ENCODE measurements around the gene SLC35E1.
"Not testable (repeated sequence)": the region's sequence is repeated elsewhere in the genome, so short reads cannot be mapped to it uniquely, and the experiment has no call there.

SLC35E1 gene

DNA sequence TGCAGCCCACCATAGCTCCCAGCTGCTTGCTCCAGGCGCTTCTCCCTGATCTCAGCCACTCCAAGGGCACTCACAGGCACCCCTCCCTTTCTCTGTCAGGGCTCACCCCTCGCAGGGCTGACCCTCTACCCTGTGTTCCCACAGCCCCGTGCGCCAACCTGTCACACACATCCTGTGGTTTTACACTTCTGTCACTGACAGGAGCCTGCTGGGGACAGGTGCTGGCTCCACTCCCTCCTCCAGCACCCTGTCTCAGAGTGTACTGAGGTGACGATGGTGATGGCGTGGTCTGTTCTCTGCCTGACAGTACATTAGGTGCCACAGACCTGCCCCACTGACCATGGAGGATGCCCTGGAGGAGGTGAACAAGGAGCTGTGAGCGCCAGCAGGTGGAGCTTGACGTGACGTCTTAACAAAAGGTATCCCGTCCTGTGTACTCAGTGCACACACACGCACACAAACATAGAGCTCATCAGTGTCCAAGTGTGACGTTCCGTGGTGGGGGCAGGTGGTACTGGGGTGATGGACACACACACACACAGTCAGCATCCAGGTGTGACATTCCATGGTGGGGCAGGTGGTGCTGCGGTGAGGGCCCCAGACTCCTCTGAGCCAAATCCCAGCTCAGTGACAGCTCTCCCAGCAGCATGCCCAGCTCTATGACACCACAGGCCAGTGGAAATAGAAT is 55.1 kb downstream of the SLC35E1 start:
- no peak overlapping the region for H3K4me3 ChIP-seq (ENCODE audit: insufficient read depth, low read length, poor library complexity, severe bottlenecking)
- H3K36me3 ChIP-seq (ENCODE audit: low read length): peaks cover 4% of the 10 kb centered on the region; the same call in 1 of the 2 replicates
- no peak overlapping the region for H3K4me2 ChIP-seq (ENCODE audit: low read depth, low read length, poor library complexity, severe bottlenecking)
- no peak overlapping the region for H2AFZ ChIP-seq (ENCODE audit: low read depth, low read length, severe bottlenecking)
- TF ChIP-seq EZH2phosphoT487 (conservative IDR thresholded peaks at IDR 0.05; ENCODE audit: low read length): no peak
- TF ChIP-seq, protein P1, sequence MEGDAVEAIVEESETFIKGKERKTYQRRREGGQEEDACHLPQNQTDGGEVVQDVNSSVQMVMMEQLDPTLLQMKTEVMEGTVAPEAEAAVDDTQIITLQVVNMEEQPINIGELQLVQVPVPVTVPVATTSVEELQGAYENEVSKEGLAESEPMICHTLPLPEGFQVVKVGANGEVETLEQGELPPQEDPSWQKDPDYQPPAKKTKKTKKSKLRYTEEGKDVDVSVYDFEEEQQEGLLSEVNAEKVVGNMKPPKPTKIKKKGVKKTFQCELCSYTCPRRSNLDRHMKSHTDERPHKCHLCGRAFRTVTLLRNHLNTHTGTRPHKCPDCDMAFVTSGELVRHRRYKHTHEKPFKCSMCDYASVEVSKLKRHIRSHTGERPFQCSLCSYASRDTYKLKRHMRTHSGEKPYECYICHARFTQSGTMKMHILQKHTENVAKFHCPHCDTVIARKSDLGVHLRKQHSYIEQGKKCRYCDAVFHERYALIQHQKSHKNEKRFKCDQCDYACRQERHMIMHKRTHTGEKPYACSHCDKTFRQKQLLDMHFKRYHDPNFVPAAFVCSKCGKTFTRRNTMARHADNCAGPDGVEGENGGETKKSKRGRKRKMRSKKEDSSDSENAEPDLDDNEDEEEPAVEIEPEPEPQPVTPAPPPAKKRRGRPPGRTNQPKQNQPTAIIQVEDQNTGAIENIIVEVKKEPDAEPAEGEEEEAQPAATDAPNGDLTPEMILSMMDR (IDR thresholded peaks at IDR 0.05; ENCODE audit: insufficient read depth, low read length, poor library complexity, severe bottlenecking): no peak
- H3K27me3 ChIP-seq (ENCODE audit: low read length): no peaks in the 10 kb centered on the region
- peaks cover 11% of the 10 kb centered on the region for H3F3A ChIP-seq (ENCODE audit: insufficient read depth)
- no peaks in the 10 kb centered on the region for H3K79me2 ChIP-seq (ENCODE audit: insufficient read depth, low read length)
- no peaks in the 10 kb centered on the region for H3K9me2 ChIP-seq (replicated peaks; ENCODE audit: insufficient read depth, low read length)
- no peak overlapping the region for H3K9ac ChIP-seq (ENCODE audit: low read length)
- H3K9me3 ChIP-seq (ENCODE audit: insufficient read depth, low read length): no peaks in the 10 kb centered on the region
- no peaks in the 10 kb centered on the region for H4K20me1 ChIP-seq (ENCODE audit: low read depth, low read length)
- no peak overlapping the region for H3K27ac ChIP-seq (ENCODE audit: low read depth, low read length)

DNA sequence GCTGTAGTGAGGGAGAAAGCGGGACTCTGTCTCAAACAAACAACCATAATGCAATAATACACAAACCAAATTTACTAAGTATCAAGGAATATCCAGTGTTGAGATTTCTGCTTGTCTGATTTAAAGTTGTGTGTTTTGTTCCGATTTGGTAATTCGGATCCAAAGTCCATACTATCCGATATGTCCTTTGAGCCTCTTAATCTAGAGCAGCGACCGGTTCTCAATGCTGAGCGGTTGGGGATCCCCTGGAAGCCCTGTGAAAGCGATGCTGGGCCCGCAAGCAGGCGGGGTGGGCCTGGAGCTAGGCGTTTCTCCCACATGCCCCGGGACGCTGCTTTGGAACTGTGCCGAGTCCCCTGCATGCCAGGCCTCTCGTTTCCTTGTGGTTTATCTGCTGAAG is 55.8 kb downstream of the SLC35E1 start:
- H3K79me2 ChIP-seq (ENCODE audit: insufficient read depth, low read length): no peaks in the 10 kb centered on the region
- H3K4me2 ChIP-seq (ENCODE audit: low read depth, low read length, poor library complexity, severe bottlenecking): no peak overlapping the region
- peaks cover 11% of the 10 kb centered on the region for H3F3A ChIP-seq (ENCODE audit: insufficient read depth)
- H3K4me3 ChIP-seq (ENCODE audit: insufficient read depth, low read length, poor library complexity, severe bottlenecking): no peak overlapping the region
- no peaks in the 10 kb centered on the region for H3K27me3 ChIP-seq (ENCODE audit: low read length)
- no peaks in the 10 kb centered on the region for H3K9me3 ChIP-seq (ENCODE audit: insufficient read depth, low read length)
- no peaks in the 10 kb centered on the region for H4K20me1 ChIP-seq (ENCODE audit: low read depth, low read length)
- H3K36me3 ChIP-seq (ENCODE audit: low read length): peaks cover 4% of the 10 kb centered on the region; the same call in 1 of the 2 replicates
- TF ChIP-seq, protein P1 (IDR thresholded peaks at IDR 0.05; ENCODE audit: insufficient read depth, low read length, poor library complexity, severe bottlenecking): no peak
- TF ChIP-seq EZH2phosphoT487 (conservative IDR thresholded peaks at IDR 0.05; ENCODE audit: low read length): no peak
- no peaks in the 10 kb centered on the region for H3K9me2 ChIP-seq (replicated peaks; ENCODE audit: insufficient read depth, low read length)
- H2AFZ ChIP-seq (ENCODE audit: low read depth, low read length, severe bottlenecking): no peak overlapping the region
- no peak overlapping the region for H3K27ac ChIP-seq (ENCODE audit: low read depth, low read length)
- H3K9ac ChIP-seq (ENCODE audit: low read length): no peak overlapping the region

DNA sequence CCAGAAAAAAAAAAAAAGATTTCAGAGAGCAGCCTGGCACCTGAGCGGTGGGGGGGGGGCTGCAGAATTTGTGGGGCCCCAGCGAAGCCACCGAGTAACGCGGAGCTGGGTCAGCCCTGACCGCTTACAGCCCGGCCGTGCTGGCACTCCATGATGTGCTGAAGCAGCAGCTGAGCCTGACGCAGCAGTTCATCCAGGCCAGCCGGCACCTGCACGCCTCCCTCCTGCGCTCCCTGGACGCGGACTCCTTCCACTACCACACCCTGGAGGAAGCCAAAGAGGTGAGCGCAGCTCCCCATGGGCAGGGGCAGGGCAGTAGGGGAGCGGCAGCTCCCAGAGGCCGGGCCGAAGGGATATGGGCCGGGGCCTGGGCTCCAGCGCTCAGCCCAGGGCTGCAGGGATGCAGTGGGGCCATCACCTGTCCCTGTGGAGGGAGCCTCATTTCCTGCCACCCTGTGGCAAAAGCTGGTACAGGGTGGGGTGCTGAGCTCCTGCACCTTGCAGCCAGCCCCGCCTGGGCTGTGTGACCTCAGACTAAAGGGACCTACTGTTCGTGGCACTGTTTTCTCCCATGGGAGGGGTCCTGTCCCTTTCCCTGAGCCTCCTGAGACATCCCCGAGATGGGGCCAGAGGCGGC is 57.7 kb downstream of the SLC35E1 start:
- Histone ChIP-seq H3K79me2 (ENCODE audit: insufficient read depth, low read length) (no peaks in the 10 kb centered on the region), H3K9me3 (ENCODE audit: insufficient read depth, low read length) (no peaks in the 10 kb centered on the region), H2AFZ (ENCODE audit: low read depth, low read length, severe bottlenecking) (no peak overlapping the region), H3K27me3 (ENCODE audit: low read length) (no peaks in the 10 kb centered on the region), H3K9me2 (replicated peaks; ENCODE audit: insufficient read depth, low read length) (no peaks in the 10 kb centered on the region), H3K4me2 (ENCODE audit: low read depth, low read length, poor library complexity, severe bottlenecking) (no peak overlapping the region), H3F3A (ENCODE audit: insufficient read depth) (peaks cover 11% of the 10 kb centered on the region), H3K27ac (ENCODE audit: low read depth, low read length) (no peak overlapping the region), H4K20me1 (ENCODE audit: low read depth, low read length) (no peaks in the 10 kb centered on the region), H3K4me3 (ENCODE audit: insufficient read depth, low read length, poor library complexity, severe bottlenecking) (no peak overlapping the region), H3K9ac (ENCODE audit: low read length) (no peak overlapping the region), H3K36me3 (ENCODE audit: low read length) (peaks cover 4% of the 10 kb centered on the region; the same call in 1 of the 2 replicates)
- no peak for TF ChIP-seq EZH2phosphoT487 (conservative IDR thresholded peaks at IDR 0.05; ENCODE audit: low read length)
- TF ChIP-seq, protein P1 (IDR thresholded peaks at IDR 0.05; ENCODE audit: insufficient read depth, low read length, poor library complexity, severe bottlenecking): no peak

DNA sequence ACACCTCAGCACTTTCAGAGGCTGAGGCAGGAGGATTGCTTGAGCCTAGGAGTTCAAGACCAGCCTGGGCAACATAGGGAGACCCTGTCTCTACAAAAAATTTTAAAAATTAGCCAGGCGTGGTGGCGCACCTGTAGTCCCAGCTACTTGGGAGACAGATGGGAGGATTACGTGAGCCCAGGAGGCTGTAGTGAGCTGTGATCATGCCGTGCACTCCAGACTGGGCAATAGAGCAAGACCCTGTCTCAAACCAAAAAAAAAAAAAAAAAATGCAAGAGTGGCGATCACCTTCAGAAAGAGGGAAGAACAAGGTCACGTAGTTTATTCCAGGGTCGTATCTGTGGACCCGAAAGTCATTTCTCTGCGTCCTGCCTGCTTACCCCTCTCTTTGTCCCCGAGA is 59.6 kb downstream of the SLC35E1 start:
- H3K4me3 ChIP-seq (ENCODE audit: insufficient read depth, low read length, poor library complexity, severe bottlenecking); H4K20me1 ChIP-seq (ENCODE audit: low read depth, low read length); H3K36me3 ChIP-seq (ENCODE audit: low read length); H3K4me2 ChIP-seq (ENCODE audit: low read depth, low read length, poor library complexity, severe bottlenecking); H3K9ac ChIP-seq (ENCODE audit: low read length); H3K79me2 ChIP-seq (ENCODE audit: insufficient read depth, low read length); H3K9me3 ChIP-seq (ENCODE audit: insufficient read depth, low read length); H3K27ac ChIP-seq (ENCODE audit: low read depth, low read length); H2AFZ ChIP-seq (ENCODE audit: low read depth, low read length, severe bottlenecking); H3K27me3 ChIP-seq (ENCODE audit: low read length); H3K9me2 ChIP-seq (replicated peaks; ENCODE audit: insufficient read depth, low read length); H3F3A ChIP-seq (ENCODE audit: insufficient read depth): not testable (repeated sequence)

Data from SU-DHL-6 (cell line).